HEK293T (cell line): ENCODE data around the gene GNE.

Source experiments
- ARNT ChIP-seq: fragments of 450-650 bp; IDR thresholded peaks from 2 replicates; pipeline ENCODE4 v1.6.1; 2017; ENCODE audit warnings: mild to moderate bottlenecking
- BHLHE40 ChIP-seq: fragments of 450-650 bp; IDR thresholded peaks from 2 replicates; pipeline ENCODE4 v1.6.1; 2016; ENCODE audit warnings: mild to moderate bottlenecking, moderate library complexity, borderline replicate concordance
- ELF4 ChIP-seq: fragments of 450-650 bp; IDR thresholded peaks from 2 replicates; pipeline ENCODE4 v1.6.1; 2017; ENCODE audit warnings: antibody characterized with exemption
- FOXA1 ChIP-seq: fragments of 450-650 bp; IDR thresholded peaks from 2 replicates; pipeline ENCODE4 v1.6.1; 2016; ENCODE audit warnings: mild to moderate bottlenecking
- FOXK2 ChIP-seq: fragments of 450-650 bp; IDR thresholded peaks from 2 replicates; pipeline ENCODE4 v1.6.1; 2016; ENCODE audit warnings: mild to moderate bottlenecking
- FOXM1 ChIP-seq: fragments of 450-650 bp; IDR thresholded peaks from 2 replicates; pipeline ENCODE4 v1.6.1; 2017; ENCODE audit warnings: mild to moderate bottlenecking, borderline replicate concordance
- L3MBTL2 ChIP-seq: fragments of 450-650 bp; conservative IDR thresholded peaks from 2 replicates; pipeline ENCODE4 v1.6.1; 2016; ENCODE audit warnings: mild to moderate bottlenecking
- NFRKB ChIP-seq: fragments of 450-650 bp; IDR thresholded peaks from 2 replicates; pipeline ENCODE4 v1.6.1; 2016; ENCODE audit warnings: mild to moderate bottlenecking, moderate library complexity
- SP1 ChIP-seq: fragments of 450-650 bp; IDR thresholded peaks from 2 replicates; pipeline ENCODE4 v1.6.1; 2017
- SUZ12 ChIP-seq: fragments of 450-650 bp; IDR thresholded peaks from 2 replicates; pipeline ENCODE4 v1.6.1; 2016; ENCODE audit warnings: mild to moderate bottlenecking
- TARDBP ChIP-seq: fragments of 450-650 bp; IDR thresholded peaks from 2 replicates; pipeline ENCODE4 v1.6.1; 2016
- ZNF384 ChIP-seq: fragments of 450-650 bp; IDR thresholded peaks from 2 replicates; pipeline ENCODE4 v1.6.1; 2016

DNA sequence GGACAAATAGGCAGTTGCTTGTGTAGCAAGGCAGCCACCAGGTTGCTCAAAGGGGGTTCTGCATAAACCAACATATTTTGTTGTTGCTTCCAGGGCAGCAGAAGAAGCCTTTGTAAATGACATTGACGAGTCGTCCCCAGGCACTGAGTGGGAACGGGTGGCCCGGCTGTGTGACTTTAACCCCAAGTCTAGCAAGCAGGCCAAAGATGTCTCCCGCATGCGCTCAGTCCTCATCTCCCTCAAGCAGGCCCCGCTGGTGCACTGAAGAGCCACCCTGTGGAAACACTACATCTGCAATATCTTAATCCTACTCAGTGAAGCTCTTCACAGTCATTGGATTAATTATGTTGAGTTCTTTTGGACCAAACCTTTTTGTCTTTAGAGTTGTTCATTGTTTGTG lies 46.7 kb downstream of the GNE start:
- no peak for TF ChIP-seq TARDBP
- TF ChIP-seq FOXK2: no peak
- no peak for TF ChIP-seq FOXA1
- TF ChIP-seq SP1: no peak
- TF ChIP-seq FOXM1: no peak
- TF ChIP-seq NFRKB: no peak
- TF ChIP-seq ZNF384: no peak
- TF ChIP-seq BHLHE40: no peak
- TF ChIP-seq ARNT: no peak
- no peak for TF ChIP-seq SUZ12
- TF ChIP-seq ELF4: no peak
- TF ChIP-seq L3MBTL2: no peak
